22Rv1 (cell line): ENCODE results near the gene MAEA.

ENCODE experiments used
- CTCF ChIP-seq: fragments of 450-650 bp; IDR thresholded peaks from 2 replicates; pipeline ENCODE4 v1.5.1; 2017; ENCODE audit warnings: mild to moderate bottlenecking
- ZFX ChIP-seq: fragments of 450-650 bp; IDR thresholded peaks from 2 replicates; pipeline ENCODE4 v1.6.1; 2017; ENCODE audit warnings: antibody characterized with exemption, borderline replicate concordance

- TF ChIP-seq CTCF (no peak), ZFX (no peak)
Observed at GRCh38 chr4:1291091-1291490, 1.4 kb downstream of the MAEA start.
